SK-N-SH treated with all-trans-retinoic acid at 6 μM for 48 hours (cell line): ENCODE results near the gene GALNT13.

ENCODE experiments used
- CSDC2 ChIP-seq: fragments of 250-450 bp; sonication (Bioruptor Pico); IDR thresholded peaks from 2 replicates; pipeline ENCODE4 v1.5.0; 2020; ENCODE audit warnings: mild to moderate bottlenecking, moderate library complexity
- ESRRG ChIP-seq: fragments of 250-450 bp; sonication (Bioruptor Pico); IDR thresholded peaks from 2 replicates; pipeline ENCODE4 v1.6.1; 2021; ENCODE audit warnings: mild to moderate bottlenecking
- GLIS3 ChIP-seq: fragments of 250-450 bp; sonication (Bioruptor Pico); IDR thresholded peaks from 2 replicates; pipeline ENCODE4 v1.5.0; 2020; ENCODE audit warnings: mild to moderate bottlenecking, moderate library complexity
- OSR1 ChIP-seq: fragments of 250-450 bp; sonication (Bioruptor Pico); IDR thresholded peaks from 2 replicates; pipeline ENCODE4 v1.8.0; 2022; ENCODE audit warnings: moderate library complexity, mild to moderate bottlenecking, inconsistent platforms
- PPARA ChIP-seq: fragments of 250-450 bp; sonication (Bioruptor Pico); IDR thresholded peaks from 2 replicates; pipeline ENCODE4 v1.5.0; 2020; ENCODE audit warnings: mild to moderate bottlenecking, borderline replicate concordance
- RARB ChIP-seq: fragments of 250-450 bp; sonication (Bioruptor Pico); IDR thresholded peaks from 2 replicates; pipeline ENCODE4 v1.8.0; 2021; ENCODE audit warnings: mild to moderate bottlenecking, moderate library complexity
- TOX ChIP-seq: fragments of 250-450 bp; sonication (Bioruptor Pico); IDR thresholded peaks from 2 replicates; pipeline ENCODE4 v1.8.0; 2021; ENCODE audit warnings: mild to moderate bottlenecking, moderate library complexity, borderline replicate concordance
- ZC3H10 ChIP-seq: fragments of 250-450 bp; sonication (Bioruptor Pico); IDR thresholded peaks from 2 replicates; pipeline ENCODE4 v1.5.1; 2021; ENCODE audit warnings: mild to moderate bottlenecking, moderate library complexity
- ZFP3 ChIP-seq: fragments of 250-450 bp; sonication (Bioruptor Pico); IDR thresholded peaks from 2 replicates; pipeline ENCODE4 v1.5.0; 2020; ENCODE audit warnings: mild to moderate bottlenecking, moderate library complexity
- ZNF8 ChIP-seq: fragments of 450-650 bp; formaldehyde crosslinking; IDR thresholded peaks from 2 replicates; pipeline ENCODE4 v1.5.0; 2020; ENCODE audit warnings: mild to moderate bottlenecking, moderate library complexity
- TF ChIP-seq, protein P1 (sequence below): fragments of 250-450 bp; sonication (Bioruptor Pico); IDR thresholded peaks from 2 replicates; pipeline ENCODE4 v1.5.1; 2020; ENCODE audit warnings: low read depth, mild to moderate bottlenecking, moderate library complexity
- TF ChIP-seq, protein P2 (sequence below): fragments of 250-450 bp; sonication (Bioruptor Pico); IDR thresholded peaks from 2 replicates; pipeline ENCODE4 v1.8.0; 2020; ENCODE audit warnings: mild to moderate bottlenecking, moderate library complexity, borderline replicate concordance
- TF ChIP-seq, protein P3 (sequence below): fragments of 250-450 bp; sonication (Bioruptor Pico); IDR thresholded peaks from 2 replicates; pipeline ENCODE4 v1.5.1; 2021; ENCODE audit warnings: mild to moderate bottlenecking, moderate library complexity
- TF ChIP-seq, protein P4 (sequence below): fragments of 250-450 bp; sonication (Bioruptor Pico); IDR thresholded peaks from 2 replicates; pipeline ENCODE4 v1.5.0; 2020; ENCODE audit warnings: mild to moderate bottlenecking, moderate library complexity

DNA sequence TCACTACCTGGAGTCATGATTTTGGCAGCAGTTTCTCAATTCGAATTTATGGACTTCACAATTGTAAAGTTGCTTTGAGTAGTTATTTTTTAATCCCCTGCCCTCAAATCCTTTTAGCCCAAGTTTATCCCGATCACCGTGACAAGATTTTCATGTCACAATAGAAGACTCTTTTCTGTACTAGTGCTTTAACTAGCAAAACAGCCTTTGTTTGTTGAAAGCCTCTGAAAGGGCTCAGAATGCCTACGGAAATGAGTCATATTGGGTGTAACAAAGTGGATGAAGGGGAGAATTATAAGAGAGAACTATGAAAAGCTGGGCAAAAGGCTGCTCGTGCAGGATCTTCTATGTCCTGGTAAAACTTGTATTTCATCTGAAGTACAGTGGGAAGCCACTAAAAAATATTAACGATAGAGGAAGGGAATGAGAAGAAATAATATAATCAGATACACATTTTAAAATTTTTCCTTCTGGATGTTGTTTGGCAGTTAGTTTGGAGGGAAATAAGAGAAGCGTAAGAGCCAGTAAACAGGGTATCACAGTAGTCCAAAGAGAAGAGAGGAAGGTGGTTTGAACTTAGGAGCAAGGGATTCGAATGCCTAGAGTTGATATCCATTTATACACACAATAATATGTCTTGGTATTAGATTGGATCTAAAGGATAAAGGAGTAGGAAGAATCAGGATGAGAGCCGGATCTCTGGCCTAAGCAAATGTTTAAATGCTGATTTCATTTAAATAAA lies 114.9 kb downstream of the GALNT13 start:
- TF ChIP-seq, protein P1, sequence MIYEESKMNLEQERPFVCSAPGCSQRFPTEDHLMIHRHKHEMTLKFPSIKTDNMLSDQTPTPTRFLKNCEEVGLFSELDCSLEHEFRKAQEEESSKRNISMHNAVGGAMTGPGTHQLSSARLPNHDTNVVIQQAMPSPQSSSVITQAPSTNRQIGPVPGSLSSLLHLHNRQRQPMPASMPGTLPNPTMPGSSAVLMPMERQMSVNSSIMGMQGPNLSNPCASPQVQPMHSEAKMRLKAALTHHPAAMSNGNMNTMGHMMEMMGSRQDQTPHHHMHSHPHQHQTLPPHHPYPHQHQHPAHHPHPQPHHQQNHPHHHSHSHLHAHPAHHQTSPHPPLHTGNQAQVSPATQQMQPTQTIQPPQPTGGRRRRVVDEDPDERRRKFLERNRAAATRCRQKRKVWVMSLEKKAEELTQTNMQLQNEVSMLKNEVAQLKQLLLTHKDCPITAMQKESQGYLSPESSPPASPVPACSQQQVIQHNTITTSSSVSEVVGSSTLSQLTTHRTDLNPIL (CRISPR knock-in tag): no peak
- TF ChIP-seq, protein P2, sequence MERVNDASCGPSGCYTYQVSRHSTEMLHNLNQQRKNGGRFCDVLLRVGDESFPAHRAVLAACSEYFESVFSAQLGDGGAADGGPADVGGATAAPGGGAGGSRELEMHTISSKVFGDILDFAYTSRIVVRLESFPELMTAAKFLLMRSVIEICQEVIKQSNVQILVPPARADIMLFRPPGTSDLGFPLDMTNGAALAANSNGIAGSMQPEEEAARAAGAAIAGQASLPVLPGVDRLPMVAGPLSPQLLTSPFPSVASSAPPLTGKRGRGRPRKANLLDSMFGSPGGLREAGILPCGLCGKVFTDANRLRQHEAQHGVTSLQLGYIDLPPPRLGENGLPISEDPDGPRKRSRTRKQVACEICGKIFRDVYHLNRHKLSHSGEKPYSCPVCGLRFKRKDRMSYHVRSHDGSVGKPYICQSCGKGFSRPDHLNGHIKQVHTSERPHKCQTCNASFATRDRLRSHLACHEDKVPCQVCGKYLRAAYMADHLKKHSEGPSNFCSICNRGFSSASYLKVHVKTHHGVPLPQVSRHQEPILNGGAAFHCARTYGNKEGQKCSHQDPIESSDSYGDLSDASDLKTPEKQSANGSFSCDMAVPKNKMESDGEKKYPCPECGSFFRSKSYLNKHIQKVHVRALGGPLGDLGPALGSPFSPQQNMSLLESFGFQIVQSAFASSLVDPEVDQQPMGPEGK (CRISPR knock-in tag): no peak
- no peak for TF ChIP-seq ZC3H10 (CRISPR knock-in tag)
- TF ChIP-seq GLIS3 (CRISPR knock-in tag): no peak
- no peak for TF ChIP-seq ZFP3
- no peak for TF ChIP-seq ZNF8 (CRISPR knock-in tag)
- TF ChIP-seq, protein P3, sequence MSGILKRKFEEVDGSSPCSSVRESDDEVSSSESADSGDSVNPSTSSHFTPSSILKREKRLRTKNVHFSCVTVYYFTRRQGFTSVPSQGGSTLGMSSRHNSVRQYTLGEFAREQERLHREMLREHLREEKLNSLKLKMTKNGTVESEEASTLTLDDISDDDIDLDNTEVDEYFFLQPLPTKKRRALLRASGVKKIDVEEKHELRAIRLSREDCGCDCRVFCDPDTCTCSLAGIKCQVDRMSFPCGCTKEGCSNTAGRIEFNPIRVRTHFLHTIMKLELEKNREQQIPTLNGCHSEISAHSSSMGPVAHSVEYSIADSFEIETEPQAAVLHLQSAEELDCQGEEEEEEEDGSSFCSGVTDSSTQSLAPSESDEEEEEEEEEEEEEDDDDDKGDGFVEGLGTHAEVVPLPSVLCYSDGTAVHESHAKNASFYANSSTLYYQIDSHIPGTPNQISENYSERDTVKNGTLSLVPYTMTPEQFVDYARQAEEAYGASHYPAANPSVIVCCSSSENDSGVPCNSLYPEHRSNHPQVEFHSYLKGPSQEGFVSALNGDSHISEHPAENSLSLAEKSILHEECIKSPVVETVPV (CRISPR knock-in tag): no peak
- no peak for TF ChIP-seq CSDC2
- TF ChIP-seq ESRRG (CRISPR knock-in tag): no peak
- TF ChIP-seq PPARA (CRISPR knock-in tag): no peak
- TF ChIP-seq RARB (CRISPR knock-in tag): no peak
- no peak for TF ChIP-seq OSR1 (CRISPR knock-in tag)
- no peak for TF ChIP-seq TOX (CRISPR knock-in tag)
- TF ChIP-seq, protein P4, sequence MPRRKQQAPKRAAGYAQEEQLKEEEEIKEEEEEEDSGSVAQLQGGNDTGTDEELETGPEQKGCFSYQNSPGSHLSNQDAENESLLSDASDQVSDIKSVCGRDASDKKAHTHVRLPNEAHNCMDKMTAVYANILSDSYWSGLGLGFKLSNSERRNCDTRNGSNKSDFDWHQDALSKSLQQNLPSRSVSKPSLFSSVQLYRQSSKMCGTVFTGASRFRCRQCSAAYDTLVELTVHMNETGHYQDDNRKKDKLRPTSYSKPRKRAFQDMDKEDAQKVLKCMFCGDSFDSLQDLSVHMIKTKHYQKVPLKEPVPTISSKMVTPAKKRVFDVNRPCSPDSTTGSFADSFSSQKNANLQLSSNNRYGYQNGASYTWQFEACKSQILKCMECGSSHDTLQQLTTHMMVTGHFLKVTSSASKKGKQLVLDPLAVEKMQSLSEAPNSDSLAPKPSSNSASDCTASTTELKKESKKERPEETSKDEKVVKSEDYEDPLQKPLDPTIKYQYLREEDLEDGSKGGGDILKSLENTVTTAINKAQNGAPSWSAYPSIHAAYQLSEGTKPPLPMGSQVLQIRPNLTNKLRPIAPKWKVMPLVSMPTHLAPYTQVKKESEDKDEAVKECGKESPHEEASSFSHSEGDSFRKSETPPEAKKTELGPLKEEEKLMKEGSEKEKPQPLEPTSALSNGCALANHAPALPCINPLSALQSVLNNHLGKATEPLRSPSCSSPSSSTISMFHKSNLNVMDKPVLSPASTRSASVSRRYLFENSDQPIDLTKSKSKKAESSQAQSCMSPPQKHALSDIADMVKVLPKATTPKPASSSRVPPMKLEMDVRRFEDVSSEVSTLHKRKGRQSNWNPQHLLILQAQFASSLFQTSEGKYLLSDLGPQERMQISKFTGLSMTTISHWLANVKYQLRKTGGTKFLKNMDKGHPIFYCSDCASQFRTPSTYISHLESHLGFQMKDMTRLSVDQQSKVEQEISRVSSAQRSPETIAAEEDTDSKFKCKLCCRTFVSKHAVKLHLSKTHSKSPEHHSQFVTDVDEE (CRISPR knock-in tag): no peak
